ENCODE results near the gene BCL6B. TPM values are rescaled to one million over a fixed set of nuclear protein-coding genes. Genes with fewer than 3 reads are reported as not detected.

Gene BCL6B
- total RNA-seq, 1 donor from 2014 or later = 117 TPM

DNA sequence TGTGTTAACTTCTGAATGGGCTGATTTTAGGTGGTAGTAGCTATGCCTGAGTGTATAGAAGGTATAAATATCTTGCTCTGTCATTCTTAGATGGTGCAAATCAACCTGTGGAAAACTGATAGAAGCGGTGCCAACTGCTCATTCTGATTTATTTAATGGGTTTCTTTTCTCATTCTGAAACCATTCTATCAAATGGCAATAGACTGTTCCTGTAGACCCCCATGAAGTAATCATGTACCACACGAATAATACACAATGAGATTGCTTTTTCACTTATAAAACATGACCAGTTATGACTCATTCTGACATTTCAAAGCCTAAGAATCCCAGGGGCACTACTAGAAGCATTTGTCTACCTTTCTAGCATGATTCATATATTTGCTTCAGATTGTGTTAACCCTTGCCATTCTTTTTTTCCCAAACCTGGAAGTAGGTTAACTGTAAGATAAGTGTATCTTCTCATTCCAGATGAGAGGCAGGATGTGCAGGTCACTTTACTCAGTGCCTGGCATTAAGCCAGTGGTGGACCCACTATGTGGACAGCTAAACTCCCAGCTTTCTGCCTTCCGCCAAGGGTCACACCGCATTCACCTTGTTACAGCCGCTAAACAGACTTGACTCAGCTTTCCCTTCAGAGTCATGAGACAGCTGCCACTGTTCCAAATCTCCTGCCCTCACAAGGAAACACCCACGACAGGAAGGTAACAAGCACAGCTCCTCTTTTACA, 37.5 kb downstream of the BCL6B start:
- peak; percentile 100 for DNase-seq (ENCODE audit: low read depth, low spot score)

DNA sequence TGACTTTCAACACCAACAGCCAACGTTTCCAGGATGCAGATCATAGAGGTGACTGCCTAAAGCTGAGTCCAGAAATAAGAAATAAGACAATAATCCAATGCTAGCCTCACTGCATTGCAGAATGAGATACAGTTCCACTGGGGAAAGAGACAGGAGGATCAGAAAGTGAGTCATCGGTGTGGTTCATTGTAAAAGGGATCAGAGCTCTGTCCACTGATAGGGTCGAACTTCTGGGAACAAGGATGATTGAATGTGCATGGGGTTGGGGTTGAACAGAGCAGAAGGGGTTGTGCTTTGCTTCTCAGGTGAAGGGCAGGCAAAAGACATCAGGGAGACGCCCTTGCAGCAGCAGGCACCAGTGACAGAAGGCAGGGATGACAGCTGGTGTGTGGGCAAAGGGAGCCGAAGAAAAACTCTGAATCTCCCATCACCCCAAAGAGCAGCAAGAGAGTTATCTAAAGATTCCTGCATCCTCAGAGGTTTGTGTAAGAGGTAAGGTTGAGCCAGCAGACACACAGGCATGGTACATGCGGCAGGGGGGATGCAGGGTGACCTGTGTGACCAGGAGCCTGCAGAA, 40.8 kb downstream of the BCL6B start:
- DNase-seq (ENCODE audit: low read depth, low spot score) = no peak

DNA sequence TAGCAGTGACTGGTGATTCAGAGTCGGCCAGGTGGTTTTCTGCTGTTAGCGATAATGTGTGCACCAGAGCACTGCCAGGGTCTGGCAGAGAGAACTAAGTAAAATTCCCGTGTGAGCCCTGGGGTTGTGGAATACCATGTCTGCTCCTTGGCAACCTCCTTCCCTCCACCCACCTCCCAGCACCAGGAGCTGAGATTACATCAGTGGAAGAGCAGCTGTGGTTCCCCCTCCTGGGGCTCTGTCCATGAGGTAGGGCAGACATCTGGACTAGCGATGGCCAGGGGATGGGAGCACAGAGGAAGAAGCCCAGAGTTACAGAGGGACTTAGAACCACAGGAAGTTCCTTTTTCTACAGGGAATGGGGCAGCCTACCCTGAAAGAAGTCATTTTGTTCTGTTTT, 41.4 kb downstream of the BCL6B start:
- DNase-seq (ENCODE audit: low read depth, low spot score) = no peak

DNA sequence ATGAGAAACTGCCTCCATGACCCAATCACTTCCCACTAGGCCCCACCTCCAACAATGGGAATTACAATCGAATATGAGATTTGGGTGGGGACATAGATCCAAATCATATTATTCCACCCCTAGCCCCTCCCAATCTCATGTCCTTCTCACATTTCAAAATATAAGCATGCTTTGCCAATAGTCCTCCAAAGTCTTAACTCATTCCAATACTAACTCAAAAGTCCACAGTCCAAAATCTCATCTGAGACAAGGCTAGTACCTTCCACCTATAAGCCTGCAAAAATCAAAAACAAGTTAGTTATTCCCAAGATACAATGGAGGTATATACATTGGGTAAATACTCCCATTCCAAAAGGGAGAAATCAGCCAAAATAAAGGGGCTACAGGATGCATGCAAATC, 44.3 kb downstream of the BCL6B start:
- DNase-seq (ENCODE audit: low read depth, low spot score) = no peak

DNA sequence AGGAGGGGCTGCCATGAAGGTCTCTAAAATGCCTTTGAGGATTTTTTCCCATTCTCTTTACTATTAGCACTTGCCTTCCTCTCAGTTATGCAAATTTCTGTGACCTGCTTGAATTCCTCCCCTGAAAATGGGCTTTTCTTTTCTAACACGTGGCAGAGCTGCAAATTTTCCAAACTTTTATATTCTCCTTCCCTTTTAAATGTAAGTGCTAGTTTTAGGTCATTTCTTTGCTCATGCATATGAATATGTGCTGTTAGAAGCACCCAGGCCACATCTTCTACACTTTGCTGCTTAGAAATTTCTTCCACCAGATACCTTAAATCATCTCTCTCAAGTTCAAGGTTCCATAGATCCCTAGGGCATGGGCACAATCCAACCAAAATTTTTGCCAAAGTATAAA, 45.4 kb downstream of the BCL6B start:
- no peak for DNase-seq (ENCODE audit: low read depth, low spot score)

DNA sequence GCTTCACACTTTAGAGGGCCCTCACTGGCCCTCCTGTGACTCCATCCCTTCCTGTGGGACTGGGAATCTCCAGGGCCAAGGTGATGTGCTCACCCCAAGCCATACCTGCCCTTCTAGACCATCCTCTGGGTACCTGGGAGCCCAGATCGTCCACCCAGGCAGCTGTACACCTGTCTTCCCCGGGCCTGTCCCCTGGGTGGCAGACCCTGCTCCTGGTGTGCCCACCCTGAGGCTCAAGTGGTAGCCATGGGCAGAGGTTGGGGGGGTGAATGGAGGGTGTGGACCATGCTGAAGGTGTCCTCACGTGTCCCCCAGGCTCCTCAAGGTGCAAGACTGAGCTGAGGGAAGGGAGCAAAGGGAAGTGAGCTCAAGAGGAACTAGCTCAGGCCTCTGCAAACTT, 47.9 kb downstream of the BCL6B start:
- DNase-seq (ENCODE audit: low read depth, low spot score) = no peak

DNA sequence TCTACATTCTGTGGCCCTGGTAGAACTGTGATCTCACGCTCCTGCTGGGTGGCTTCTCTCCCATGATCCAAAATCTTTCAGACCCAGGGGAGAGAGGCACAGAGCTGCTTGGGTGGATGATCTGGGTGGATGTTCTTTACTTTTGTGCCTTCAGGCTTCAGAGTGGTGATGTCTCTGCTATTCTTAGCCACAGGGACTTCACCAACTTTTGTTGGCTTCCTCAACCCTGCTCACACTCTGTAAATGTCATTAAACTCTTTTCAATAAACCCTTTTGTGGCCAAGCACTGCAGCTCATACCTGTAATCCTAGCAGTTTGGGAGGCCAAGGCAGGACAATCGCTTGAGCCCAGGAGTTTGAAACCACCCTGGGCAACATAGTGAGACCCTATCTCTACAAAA, 49.6 kb downstream of the BCL6B start:
- no peak for DNase-seq (ENCODE audit: low read depth, low spot score)

DNA sequence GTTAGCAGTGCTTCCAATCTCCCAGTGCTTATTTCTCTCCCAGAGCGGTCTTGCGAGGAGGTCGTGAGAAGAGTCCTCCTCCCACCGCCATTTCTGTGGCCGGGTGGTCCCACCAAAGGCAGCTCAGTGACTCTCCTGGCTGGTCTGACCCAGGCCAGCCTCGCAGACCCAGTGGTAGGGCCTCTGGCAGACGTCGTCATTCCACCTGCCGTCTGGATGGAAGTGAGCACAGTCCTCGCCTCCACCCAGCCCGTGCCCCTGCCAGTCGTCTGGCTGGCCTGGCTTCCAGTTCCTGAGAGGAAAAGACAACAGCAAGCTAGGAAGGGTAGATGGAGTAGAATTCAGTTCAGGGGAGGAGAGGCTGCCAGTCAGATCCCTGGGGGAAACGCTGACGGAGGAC, 52.1 kb downstream of the BCL6B start:
- no peak for DNase-seq (ENCODE audit: low read depth, low spot score)

DNA sequence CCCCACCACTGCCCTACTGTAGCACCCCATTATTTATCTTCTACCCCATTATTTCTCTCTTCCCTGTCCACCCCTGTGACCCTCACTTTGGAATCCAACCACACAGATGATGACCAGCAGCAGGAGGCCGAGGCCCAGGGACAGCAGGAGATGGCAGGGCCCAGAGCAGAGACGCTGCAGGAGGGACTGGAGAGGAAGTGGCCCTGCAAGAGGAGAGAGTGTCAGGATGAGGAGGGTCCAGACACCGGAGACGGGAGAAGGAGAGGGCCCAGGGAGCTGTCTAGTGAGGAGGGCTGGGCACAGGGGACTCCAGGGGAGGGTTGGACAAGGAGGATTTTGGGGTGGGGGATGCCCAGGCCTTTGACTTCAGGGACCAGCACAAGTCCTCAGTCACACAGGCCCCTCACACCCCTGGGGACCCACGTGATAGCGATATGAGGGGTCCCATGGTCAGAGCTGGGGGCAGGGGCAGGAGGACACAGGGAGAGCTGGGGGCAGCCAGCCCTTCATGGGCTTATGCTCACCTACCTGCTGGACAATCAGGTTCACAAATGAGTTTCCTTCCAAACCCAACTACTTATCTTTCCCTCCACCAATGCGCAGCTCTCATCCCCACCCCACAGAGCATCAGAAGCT, 55.2 kb downstream of the BCL6B start:
- no peak for DNase-seq (ENCODE audit: low read depth, low spot score)

DNA sequence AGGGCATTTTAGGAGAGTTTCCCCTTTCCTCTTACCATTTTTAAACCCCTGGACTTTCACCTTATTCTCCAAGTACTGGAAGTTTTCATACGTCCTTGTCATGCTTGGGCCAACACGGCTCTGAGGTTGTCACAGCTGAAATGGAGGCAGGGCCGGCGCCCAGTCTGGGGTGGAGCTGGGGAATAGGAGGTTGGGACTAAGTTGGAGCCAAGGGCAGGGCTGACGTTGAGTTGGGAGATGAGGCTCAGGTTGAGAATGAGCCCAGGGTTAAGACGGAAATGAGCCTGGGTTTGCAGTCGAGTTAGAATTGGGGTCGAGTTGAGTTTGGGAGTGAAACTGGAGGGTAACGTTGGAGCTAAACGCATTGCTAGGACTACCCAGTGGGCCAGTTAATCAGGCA, 55.9 kb downstream of the BCL6B start:
- no peak for DNase-seq (ENCODE audit: low read depth, low spot score)

Other genes starting within 250 kb of the BCL6B start
- 0.28 and 1.4 TPM in 2 replicates for gene FBXO39, start 246.8 kb upstream of the BCL6B start, total RNA-seq
- gene TEKT1, start 191.3 kb upstream of the BCL6B start, total RNA-seq = not detected in 2 replicates
- gene ALOX12, start 27.0 kb upstream of the BCL6B start, total RNA-seq = not detected in 2 replicates
- gene RNASEK, start 10.4 kb upstream of the BCL6B start, total RNA-seq = 54.3 and 60.5 TPM in 2 replicates
- 0.92 and 1.4 TPM in 2 replicates for gene SLC16A13, start 13.0 kb downstream of the BCL6B start, total RNA-seq
- 0.26 and 0.78 TPM in 2 replicates for gene SLC16A11, start 21.0 kb downstream of the BCL6B start, total RNA-seq
- 0.07 and 0.14 TPM in 2 replicates for gene CLEC10A, start 57.2 kb downstream of the BCL6B start, total RNA-seq
- not detected in 2 replicates for gene ASGR2, start 91.8 kb downstream of the BCL6B start, total RNA-seq
- 10.6 and 16.4 TPM in 2 replicates for gene ASGR1, start 156.3 kb downstream of the BCL6B start, total RNA-seq
- gene DLG4, start 196.8 kb downstream of the BCL6B start, total RNA-seq = 11.3 and 12.5 TPM in 2 replicates
- gene ACADVL, start 196.9 kb downstream of the BCL6B start, total RNA-seq = 184 and 219 TPM in 2 replicates
- gene DVL2, start 211.5 kb downstream of the BCL6B start, total RNA-seq = 35.2 and 40.4 TPM in 2 replicates
- 47.1 and 49.1 TPM in 2 replicates for gene PHF23, start 216.4 kb downstream of the BCL6B start, total RNA-seq
- gene GABARAP, start 219.4 kb downstream of the BCL6B start, total RNA-seq = 101 and 120 TPM in 2 replicates
- gene CTDNEP1, start 228.7 kb downstream of the BCL6B start, total RNA-seq = 28.8 and 30.7 TPM in 2 replicates
- 38.2 and 42.3 TPM in 2 replicates for gene ELP5, start 229.2 kb downstream of the BCL6B start, total RNA-seq
- 20.7 and 26.8 TPM in 2 replicates for gene CLDN7, start 239.4 kb downstream of the BCL6B start, total RNA-seq

Measured in pulmonary artery endothelial cell (primary cell).